ENCODE data around the gene B3GNT9. TPM values are rescaled to one million over a fixed set of nuclear protein-coding genes. Genes with fewer than 3 reads are reported as not detected.
A peak's percentile ranks its signal among the peaks of the same experiment; 100 is the strongest.

The B3GNT9 gene
- total and polyA plus RNA-seq, 2 experiments from 2014 or later: 24.8 to 88.0 TPM

DNA sequence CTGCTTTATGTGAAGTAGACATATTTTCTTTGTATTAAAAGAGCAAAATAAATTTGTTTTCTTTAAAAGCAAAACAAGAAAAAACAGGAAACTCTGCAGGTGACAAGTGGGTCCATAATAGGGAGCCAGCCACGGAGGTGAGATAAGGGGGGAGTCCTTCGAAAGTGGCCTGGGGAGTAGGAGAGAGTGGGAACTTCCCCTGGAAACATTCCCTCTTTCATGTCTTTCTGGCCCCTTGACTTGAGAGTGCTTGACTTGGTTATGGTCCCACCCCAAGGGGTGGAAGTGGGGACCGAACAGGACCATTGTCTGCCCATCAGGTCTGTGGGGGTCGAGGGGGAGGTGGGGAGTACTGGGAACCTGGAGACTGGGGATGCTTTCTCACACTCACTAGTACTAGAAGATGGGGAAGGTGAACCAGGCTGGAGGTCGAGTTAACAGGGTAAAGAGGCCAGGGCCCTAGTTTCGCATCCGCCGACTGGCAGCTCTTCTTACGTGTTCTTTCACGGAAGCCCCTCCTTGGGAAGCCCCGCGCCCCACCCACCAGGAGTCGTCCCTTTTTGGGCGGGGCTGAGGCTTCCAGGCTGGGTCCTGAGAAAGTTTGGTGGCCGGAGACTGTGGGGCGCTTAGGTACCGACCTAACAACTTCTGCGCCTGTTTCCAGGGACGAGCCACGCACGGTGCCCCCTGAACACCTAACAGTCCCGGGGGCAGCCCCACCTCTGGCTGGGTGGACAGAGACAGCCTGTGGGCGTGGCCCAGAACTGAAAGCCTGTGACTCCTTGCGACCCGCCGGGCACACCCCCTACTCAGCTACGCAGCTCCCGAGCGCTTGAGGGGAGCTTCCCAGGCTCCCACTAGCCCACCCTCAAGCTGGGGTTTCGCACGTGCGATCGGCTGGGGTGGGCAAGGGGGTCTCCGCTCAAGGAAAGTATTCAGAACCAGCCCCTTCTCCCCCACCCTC, 8.1 kb upstream of the B3GNT9 start:
- Histone ChIP-seq H3K4me1 (ENCODE audit: insufficient read depth) (no peaks in the 10 kb centered on the region), H2AFZ (peak overlapping the region; percentile 94), H4K20me1 (ENCODE audit: insufficient read depth) (no peaks in the 10 kb centered on the region), H3K4me3 (peak overlapping the region; percentile 97), H3K9me3 (ENCODE audit: low read depth) (no peaks in the 10 kb centered on the region), H3K4me2 (ENCODE audit: unreplicated experiment) (peak overlapping the region; percentile 86), H3K9ac (peak overlapping the region; percentile 91), H3F3A (ENCODE audit: insufficient read depth) (peaks cover 7% of the 10 kb centered on the region; the same call in 1 of the 2 replicates), H3K27me3 (replicated peaks; ENCODE audit: insufficient read depth) (no peaks in the 10 kb centered on the region), H3K9me2 (ENCODE audit: insufficient read depth) (no peaks in the 10 kb centered on the region), H3K79me2 (ENCODE audit: insufficient read depth) (0 out of 2 replicates have a peak, but pooled peaks cover 4% of the 10 kb centered on the region), H3K36me3 (ENCODE audit: low read depth) (no peaks in the 10 kb centered on the region), H3K27ac (peak overlapping the region; percentile 70)
- TF ChIP-seq EZH2 (IDR thresholded peaks at IDR 0.05; ENCODE audit: insufficient read depth, poor library complexity, severe bottlenecking): no peak
- TF ChIP-seq EZH2phosphoT487 (IDR thresholded peaks at IDR 0.05; ENCODE audit: insufficient read depth, low read depth): no peak
- 5% methylated on average over 26 to 34 of the region's 34 CpGs for WGBS, 2 experiments (ENCODE audit: low coverage in 1 of 2, low lambda C conversion rate in 2 of 2, missing lambda C conversion rate in 2 of 2)
- in situ Hi-C loops (cut with MboI): loop anchor here (25.0 kb wide), 1 partner anchor 197 kb away; the partner anchor contains the start of gene CES3
- peak; percentile 67 for DNase-seq

DNA sequence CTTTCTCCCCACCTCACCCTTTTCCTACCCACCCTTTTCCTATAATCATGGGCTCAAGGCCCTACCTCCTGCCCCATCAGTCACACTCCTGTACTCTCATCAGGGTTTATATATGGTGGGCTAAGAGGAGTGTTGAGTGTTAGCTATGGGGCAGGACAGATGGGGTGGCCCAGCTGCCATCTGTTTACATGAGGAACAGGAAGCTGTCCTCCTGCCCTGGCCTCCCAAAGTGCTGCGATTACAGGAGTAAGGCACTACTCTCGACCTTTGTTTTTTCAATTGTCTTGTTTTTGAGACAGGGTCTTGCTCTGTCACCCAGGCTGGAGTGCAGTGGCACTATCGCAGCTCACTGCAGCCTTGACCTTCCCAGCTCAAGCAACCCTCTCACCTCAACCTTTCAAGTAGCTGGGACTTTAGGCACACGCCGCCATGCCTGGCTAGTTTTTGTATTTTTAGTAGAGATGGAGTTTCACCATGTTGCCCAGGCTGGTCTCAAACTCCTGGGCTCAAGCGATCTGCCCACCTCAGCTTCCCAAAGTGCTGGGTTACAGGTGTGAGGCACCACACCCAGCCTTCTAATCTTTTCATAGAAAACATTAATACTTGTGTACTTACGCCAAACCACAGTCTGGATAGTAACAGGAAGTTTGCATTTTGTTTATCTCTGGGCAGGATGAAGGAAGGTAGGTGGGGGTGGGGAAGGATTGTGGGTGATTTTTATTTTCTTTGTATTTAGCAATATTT, 7.3 kb upstream of the B3GNT9 start:
- in situ Hi-C loops (cut with MboI): loop anchor here (25.0 kb wide), 1 partner anchor 196 kb away; the partner anchor contains the start of gene CES3
- Histone ChIP-seq H2AFZ (no peak overlapping the region), H3K9ac (no peak overlapping the region), H3K4me3 (0 out of 2 replicates have a peak overlapping the region, but pooled peaks have one; percentile 97), H3F3A (ENCODE audit: insufficient read depth) (peaks cover 7% of the 10 kb centered on the region; the same call in 1 of the 2 replicates), H3K27ac (no peak overlapping the region), H3K9me2 (ENCODE audit: insufficient read depth) (no peaks in the 10 kb centered on the region), H3K36me3 (ENCODE audit: low read depth) (no peaks in the 10 kb centered on the region), H3K4me2 (ENCODE audit: unreplicated experiment) (no peak overlapping the region), H3K9me3 (ENCODE audit: low read depth) (no peaks in the 10 kb centered on the region), H3K4me1 (ENCODE audit: insufficient read depth) (no peaks in the 10 kb centered on the region), H3K27me3 (replicated peaks; ENCODE audit: insufficient read depth) (no peaks in the 10 kb centered on the region), H3K79me2 (ENCODE audit: insufficient read depth) (0 out of 2 replicates have a peak, but pooled peaks cover 4% of the 10 kb centered on the region), H4K20me1 (ENCODE audit: insufficient read depth) (no peaks in the 10 kb centered on the region)
- 85 to 86% methylated on average over 7 of the region's 7 CpGs for WGBS, 2 experiments (ENCODE audit: low coverage in 1 of 2, low lambda C conversion rate in 2 of 2, missing lambda C conversion rate in 2 of 2)
- no peak for DNase-seq
- TF ChIP-seq EZH2phosphoT487 (IDR thresholded peaks at IDR 0.05; ENCODE audit: insufficient read depth, low read depth) (no peak), EZH2 (IDR thresholded peaks at IDR 0.05; ENCODE audit: insufficient read depth, poor library complexity, severe bottlenecking) (no peak)

- Histone ChIP-seq H4K20me1 (ENCODE audit: insufficient read depth) (no peaks in the 10 kb centered on the region), H3K36me3 (ENCODE audit: low read depth) (no peaks in the 10 kb centered on the region), H3K4me1 (ENCODE audit: insufficient read depth) (no peaks in the 10 kb centered on the region), H2AFZ (no peak overlapping the region), H3F3A (ENCODE audit: insufficient read depth) (peaks cover 7% of the 10 kb centered on the region; the same call in 1 of the 2 replicates), H3K4me2 (ENCODE audit: unreplicated experiment) (no peak overlapping the region), H3K9me2 (ENCODE audit: insufficient read depth) (no peaks in the 10 kb centered on the region), H3K27ac (no peak overlapping the region), H3K4me3 (no peak overlapping the region), H3K9ac (no peak overlapping the region), H3K9me3 (ENCODE audit: low read depth) (no peaks in the 10 kb centered on the region), H3K27me3 (replicated peaks; ENCODE audit: insufficient read depth) (no peaks in the 10 kb centered on the region), H3K79me2 (ENCODE audit: insufficient read depth) (0 out of 2 replicates have a peak, but pooled peaks cover 4% of the 10 kb centered on the region)
- in situ Hi-C loops (cut with MboI): loop anchor here (25.0 kb wide), 1 partner anchor 195 kb away; the partner anchor contains the start of gene CES3
- DNase-seq: no peak
- 56 to 59% methylated on average over 7 of the region's 7 CpGs for WGBS, 2 experiments (ENCODE audit: low coverage in 1 of 2, low lambda C conversion rate in 2 of 2, missing lambda C conversion rate in 2 of 2)
- TF ChIP-seq EZH2phosphoT487 (IDR thresholded peaks at IDR 0.05; ENCODE audit: insufficient read depth, low read depth) (no peak), EZH2 (IDR thresholded peaks at IDR 0.05; ENCODE audit: insufficient read depth, poor library complexity, severe bottlenecking) (no peak)
Observed at GRCh38 chr16:67157106-67157748, 6.4 kb upstream of the B3GNT9 start.
